Spleen (tissue), 7 donors: Measurements from ENCODE around the gene AIRE.

Experiments
- POLR2A ChIP-seq, 3 donors: fragments of 450-650 bp; IDR thresholded peaks; one replicate each; pipeline ENCODE4 v1.5.1; 2017; ENCODE audit warnings: antibody characterized with exemption in 3 of 3, mild to moderate bottlenecking in 1 of 3
- POLR2AphosphoS5 ChIP-seq, 3 donors: sonication (generic); formaldehyde crosslinking; IDR thresholded peaks; one replicate each; pipeline ENCODE4 v1.5.1; 2017; ENCODE audit warnings: antibody characterized with exemption in 3 of 3
- TF ChIP-seq, protein P1 (sequence below), 11 experiments: fragments of 200-600 bp in 7 of 11; fragments of 450-650 bp in 4 of 11; sonication (generic) in 4 of 11; IDR thresholded peaks in 8 of 11; conservative IDR thresholded peaks in 3 of 11; 1 replicate in 7 of 11; 2 replicates in 4 of 11; pipeline versions ENCODE4 v1.4.0 to v1.8.0; 2016 to 2021; ENCODE audit warnings: antibody characterized with exemption in 11 of 11, inconsistent platforms in 4 of 11, mild to moderate bottlenecking in 1 of 11
- donor health status: DM: no; HTN: no; CAD: no; lungs with moderate emphysema.
- donor health status: DM: no; HTN: no; CAD: no.
- donor health status: DM: no; HTN: no; CAD: no.

DNA sequence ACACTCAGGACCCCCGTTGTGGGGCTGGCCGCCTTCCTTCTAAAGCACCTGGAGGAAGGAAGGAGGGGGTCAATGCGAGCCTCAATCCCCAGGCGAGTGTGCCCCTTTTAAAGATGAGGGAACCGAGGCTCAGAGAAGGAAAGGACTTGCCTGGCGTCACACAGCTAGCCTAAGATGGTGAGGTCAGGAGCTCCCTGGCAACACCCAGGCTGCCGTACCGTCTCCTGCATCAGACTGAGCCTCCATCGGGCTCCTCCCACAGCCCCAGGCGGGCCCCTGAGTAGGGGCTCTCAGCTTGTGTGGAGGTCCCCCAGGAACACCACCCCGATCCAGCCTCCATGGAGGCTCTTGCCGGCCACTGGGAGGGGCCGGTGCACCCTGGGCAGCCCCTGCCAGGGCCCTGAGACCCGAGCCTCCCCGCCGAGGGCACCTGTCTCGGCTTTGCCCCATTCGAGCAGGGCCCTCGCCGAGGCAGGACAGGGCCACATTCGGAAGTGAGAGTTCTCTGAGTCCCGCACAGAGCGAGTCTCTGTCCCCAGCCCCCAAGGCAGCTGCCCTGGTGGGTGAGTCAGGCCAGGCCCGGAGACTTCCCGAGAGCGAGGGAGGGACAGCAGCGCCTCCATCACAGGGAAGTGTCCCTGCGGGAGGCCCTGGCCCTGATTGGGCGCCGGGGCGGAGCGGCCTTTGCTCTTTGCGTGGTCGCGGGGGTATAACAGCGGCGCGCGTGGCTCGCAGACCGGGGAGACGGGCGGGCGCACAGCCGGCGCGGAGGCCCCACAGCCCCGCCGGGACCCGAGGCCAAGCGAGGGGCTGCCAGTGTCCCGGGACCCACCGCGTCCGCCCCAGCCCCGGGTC is at the start of gene AIRE:
- TF ChIP-seq, protein P1, sequence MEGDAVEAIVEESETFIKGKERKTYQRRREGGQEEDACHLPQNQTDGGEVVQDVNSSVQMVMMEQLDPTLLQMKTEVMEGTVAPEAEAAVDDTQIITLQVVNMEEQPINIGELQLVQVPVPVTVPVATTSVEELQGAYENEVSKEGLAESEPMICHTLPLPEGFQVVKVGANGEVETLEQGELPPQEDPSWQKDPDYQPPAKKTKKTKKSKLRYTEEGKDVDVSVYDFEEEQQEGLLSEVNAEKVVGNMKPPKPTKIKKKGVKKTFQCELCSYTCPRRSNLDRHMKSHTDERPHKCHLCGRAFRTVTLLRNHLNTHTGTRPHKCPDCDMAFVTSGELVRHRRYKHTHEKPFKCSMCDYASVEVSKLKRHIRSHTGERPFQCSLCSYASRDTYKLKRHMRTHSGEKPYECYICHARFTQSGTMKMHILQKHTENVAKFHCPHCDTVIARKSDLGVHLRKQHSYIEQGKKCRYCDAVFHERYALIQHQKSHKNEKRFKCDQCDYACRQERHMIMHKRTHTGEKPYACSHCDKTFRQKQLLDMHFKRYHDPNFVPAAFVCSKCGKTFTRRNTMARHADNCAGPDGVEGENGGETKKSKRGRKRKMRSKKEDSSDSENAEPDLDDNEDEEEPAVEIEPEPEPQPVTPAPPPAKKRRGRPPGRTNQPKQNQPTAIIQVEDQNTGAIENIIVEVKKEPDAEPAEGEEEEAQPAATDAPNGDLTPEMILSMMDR (IDR thresholded peaks at IDR 0.05 in 8 of 11, conservative IDR thresholded peaks at IDR 0.05 in 3 of 11): no peak
- TF ChIP-seq POLR2AphosphoS5 (IDR thresholded peaks at IDR 0.05) (no peak), POLR2A (IDR thresholded peaks at IDR 0.05) (no peak)
